Uterus (tissue), 2 donors: ENCODE data around the gene NDUFS6.

Experiments
- POLR2A ChIP-seq, 2 donors: fragments of 450-650 bp; IDR thresholded peaks; one replicate each; pipeline ENCODE4 v1.6.1; 2016; ENCODE audit warnings: antibody characterized with exemption in 2 of 2, mild to moderate bottlenecking in 1 of 2, moderate library complexity in 1 of 2
- TF ChIP-seq, protein P1 (sequence below), 4 experiments: fragments of 200-600 bp in 2 of 4; fragments of 450-650 bp in 2 of 4; sonication (generic) in 2 of 4; IDR thresholded peaks; one replicate each; pipeline ENCODE4 v1.5.1; 2016 to 2019; ENCODE audit warnings: antibody characterized with exemption in 4 of 4, mild to moderate bottlenecking in 2 of 4, moderate library complexity in 1 of 4

DNA sequence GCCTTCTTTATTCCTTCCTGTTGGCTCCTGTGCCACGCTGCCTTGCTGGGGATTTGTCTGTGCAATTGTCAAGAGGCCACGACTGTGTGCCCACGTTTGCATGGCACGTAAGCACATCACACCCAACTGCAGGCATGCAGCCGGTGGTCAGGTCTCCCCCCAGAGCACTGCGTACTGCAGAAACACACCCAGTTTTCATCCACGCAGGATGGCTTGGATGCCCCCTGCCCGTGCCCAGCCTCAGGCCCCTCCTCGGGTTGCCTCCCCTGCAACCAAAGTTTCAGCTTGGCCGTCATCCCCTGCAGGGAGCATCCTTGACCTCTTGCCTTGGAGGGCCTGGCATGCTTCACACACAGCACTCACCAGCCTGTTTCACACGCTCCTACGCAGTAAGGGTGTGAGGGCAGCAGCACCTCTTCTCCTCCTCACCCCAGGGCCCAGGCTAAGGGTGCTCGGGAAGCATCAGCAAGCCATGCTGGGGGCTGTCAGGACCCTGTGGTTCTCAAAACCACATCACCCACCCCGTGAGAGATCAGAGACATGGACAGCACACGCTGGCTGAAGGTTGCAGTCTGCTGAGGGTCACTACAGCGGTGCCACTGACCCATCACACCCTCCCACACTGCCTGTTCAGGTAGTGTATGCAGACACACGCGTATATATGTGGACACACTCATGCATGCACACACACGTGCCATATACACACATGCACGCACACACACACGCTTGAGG lies 4.7 kb upstream of the NDUFS6 start:
- no peak for TF ChIP-seq POLR2A (IDR thresholded peaks at IDR 0.05)
- TF ChIP-seq, protein P1, sequence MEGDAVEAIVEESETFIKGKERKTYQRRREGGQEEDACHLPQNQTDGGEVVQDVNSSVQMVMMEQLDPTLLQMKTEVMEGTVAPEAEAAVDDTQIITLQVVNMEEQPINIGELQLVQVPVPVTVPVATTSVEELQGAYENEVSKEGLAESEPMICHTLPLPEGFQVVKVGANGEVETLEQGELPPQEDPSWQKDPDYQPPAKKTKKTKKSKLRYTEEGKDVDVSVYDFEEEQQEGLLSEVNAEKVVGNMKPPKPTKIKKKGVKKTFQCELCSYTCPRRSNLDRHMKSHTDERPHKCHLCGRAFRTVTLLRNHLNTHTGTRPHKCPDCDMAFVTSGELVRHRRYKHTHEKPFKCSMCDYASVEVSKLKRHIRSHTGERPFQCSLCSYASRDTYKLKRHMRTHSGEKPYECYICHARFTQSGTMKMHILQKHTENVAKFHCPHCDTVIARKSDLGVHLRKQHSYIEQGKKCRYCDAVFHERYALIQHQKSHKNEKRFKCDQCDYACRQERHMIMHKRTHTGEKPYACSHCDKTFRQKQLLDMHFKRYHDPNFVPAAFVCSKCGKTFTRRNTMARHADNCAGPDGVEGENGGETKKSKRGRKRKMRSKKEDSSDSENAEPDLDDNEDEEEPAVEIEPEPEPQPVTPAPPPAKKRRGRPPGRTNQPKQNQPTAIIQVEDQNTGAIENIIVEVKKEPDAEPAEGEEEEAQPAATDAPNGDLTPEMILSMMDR (IDR thresholded peaks at IDR 0.05), result no peak
